Lower leg skin (tissue), 4 donors: ENCODE results near the gene PDSS2. TPM values are rescaled to one million over a fixed set of nuclear protein-coding genes. Genes with fewer than 3 reads are reported as not detected.
"Not testable (repeated sequence)": the region's sequence is repeated elsewhere in the genome, so short reads cannot be mapped to it uniquely, and the experiment has no call there.

Experiments used
- DNase-seq, 2 donors: peaks; one replicate each; pipeline ENCODE4 v3.0.0-alpha.2; 2019; ENCODE audit warnings: low spot score in 2 of 2
- H3K4me3 ChIP-seq: fragments of 200-600 bp; sonication (generic); 2 replicates; pipeline ENCODE4 v1.5.1; 2017; ENCODE audit warnings: mild to moderate bottlenecking, low read depth; ENCODE audit not compliant: poor library complexity, severe bottlenecking
- POLR2A ChIP-seq, 2 donors: fragments of 450-650 bp; IDR thresholded peaks; one replicate each; pipeline ENCODE4 v1.6.1; 2016 to 2017; ENCODE audit warnings: antibody characterized with exemption in 2 of 2, mild to moderate bottlenecking in 1 of 2, moderate library complexity in 1 of 2
- WGBS, 2 donors: methylation state at CpG; one replicate each; pipeline ENCODE4 v1.1.5; 2018; 5-methylcytosine and 5-hydroxymethylcytosine counted together
- intact Hi-C: fragments of 100-400 bp; cut with DNase I; formaldehyde crosslinking; loops from one replicate; pipeline ENCODE4 v1.15.0; 2023; ENCODE audit warnings: low total_unique reads
- total RNA-seq, 4 donors: library from RNA; depleted of rRNA; stranded (reverse); fragments of >200 nt; gene quantifications; one replicate each; pipeline ENCODE4 v1.1.0, GENCODE V29; 2016
- TF ChIP-seq, protein P1 (sequence below), 3 donors: fragments of 450-650 bp; IDR thresholded peaks; one replicate each; pipeline ENCODE4 v1.5.1; 2016; ENCODE audit warnings: antibody characterized with exemption in 3 of 3, mild to moderate bottlenecking in 3 of 3, moderate library complexity in 2 of 3

Gene PDSS2
- total RNA-seq, 4 donors from 2014 or later, result 6.9 to 14.8 (median 11.4) TPM

GRCh38 chr6:107173779-107174178, 285.6 kb downstream of the PDSS2 start:
- DNase-seq, result no peak
- no peak overlapping the region for H3K4me3 ChIP-seq
- intact Hi-C loops, result no loop called here
- TF ChIP-seq, protein P1, sequence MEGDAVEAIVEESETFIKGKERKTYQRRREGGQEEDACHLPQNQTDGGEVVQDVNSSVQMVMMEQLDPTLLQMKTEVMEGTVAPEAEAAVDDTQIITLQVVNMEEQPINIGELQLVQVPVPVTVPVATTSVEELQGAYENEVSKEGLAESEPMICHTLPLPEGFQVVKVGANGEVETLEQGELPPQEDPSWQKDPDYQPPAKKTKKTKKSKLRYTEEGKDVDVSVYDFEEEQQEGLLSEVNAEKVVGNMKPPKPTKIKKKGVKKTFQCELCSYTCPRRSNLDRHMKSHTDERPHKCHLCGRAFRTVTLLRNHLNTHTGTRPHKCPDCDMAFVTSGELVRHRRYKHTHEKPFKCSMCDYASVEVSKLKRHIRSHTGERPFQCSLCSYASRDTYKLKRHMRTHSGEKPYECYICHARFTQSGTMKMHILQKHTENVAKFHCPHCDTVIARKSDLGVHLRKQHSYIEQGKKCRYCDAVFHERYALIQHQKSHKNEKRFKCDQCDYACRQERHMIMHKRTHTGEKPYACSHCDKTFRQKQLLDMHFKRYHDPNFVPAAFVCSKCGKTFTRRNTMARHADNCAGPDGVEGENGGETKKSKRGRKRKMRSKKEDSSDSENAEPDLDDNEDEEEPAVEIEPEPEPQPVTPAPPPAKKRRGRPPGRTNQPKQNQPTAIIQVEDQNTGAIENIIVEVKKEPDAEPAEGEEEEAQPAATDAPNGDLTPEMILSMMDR (IDR thresholded peaks at IDR 0.05), result no peak
- no peak for TF ChIP-seq POLR2A (IDR thresholded peaks at IDR 0.05)
- WGBS, 2 donors, result 84 to 88% methylated on average over 3 of the region's 3 CpGs

- TF ChIP-seq, protein P1 (IDR thresholded peaks at IDR 0.05), result no peak
- TF ChIP-seq POLR2A (IDR thresholded peaks at IDR 0.05), result no peak
- no peak overlapping the region for H3K4me3 ChIP-seq
- intact Hi-C loops, result no loop called here
- WGBS, 2 donors, result 87 to 97% methylated on average over 5 of the region's 5 CpGs
- DNase-seq, result no peak
These were observed 287.9 kb downstream of the PDSS2 start for GRCh38 chr6:107171513-107171912.

DNA sequence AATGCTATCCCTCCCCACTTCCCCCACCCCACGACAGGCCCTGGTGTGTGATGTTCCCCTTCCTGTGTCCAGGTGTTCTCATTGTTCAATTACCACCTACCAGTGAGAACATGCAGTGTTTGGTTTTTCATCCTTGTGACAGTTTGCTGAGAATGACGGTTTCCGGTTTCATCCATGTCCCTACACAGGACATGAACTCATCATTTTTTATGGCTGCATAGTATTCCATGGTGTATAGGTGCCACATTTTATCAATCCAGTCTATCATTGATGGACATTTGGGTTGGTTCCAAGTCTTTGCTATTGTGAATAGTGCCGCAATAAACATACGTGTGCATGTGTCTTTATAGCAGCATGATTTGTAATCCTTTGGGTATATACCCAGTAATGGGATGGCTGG, 295.1 kb downstream of the PDSS2 start:
- 94 to 95% methylated on average over 5 of the region's 5 CpGs for WGBS, 2 donors
- DNase-seq, H3K4me3 ChIP-seq, intact Hi-C loops: not testable (repeated sequence)

DNA sequence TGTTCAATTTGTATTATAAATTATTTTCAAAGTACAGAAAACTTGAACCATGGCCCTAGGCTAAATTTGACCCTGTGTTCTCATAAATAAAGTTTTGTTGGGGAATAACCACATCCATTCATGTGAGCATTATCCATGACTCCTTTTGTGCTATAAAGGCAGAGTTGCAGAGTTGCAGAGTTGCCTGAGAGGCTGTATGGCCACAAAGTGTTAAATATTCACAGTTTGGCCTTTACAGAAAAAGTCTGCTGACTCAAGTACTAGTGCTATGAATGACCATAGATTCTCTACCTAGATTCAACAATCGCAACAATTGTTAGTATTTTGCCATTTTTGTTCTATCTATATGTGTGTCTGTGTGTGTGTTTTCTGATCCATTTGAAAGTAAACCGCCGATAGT, 297.8 kb downstream of the PDSS2 start:
- 91 to 94% methylated on average over 3 of the region's 3 CpGs for WGBS, 2 donors
- intact Hi-C loops, result no loop called here
- no peak overlapping the region for H3K4me3 ChIP-seq

GRCh38 chr6:107156617-107157016, 302.7 kb downstream of the PDSS2 start:
- TF ChIP-seq, protein P1 (IDR thresholded peaks at IDR 0.05), result no peak
- no peak for TF ChIP-seq POLR2A (IDR thresholded peaks at IDR 0.05)
- no peak for DNase-seq
- 70 to 76% methylated on average over 2 of the region's 2 CpGs for WGBS, 2 donors
- intact Hi-C loops, result no loop called here
- no peak overlapping the region for H3K4me3 ChIP-seq

More for the DNA sequence above, 297.8 kb downstream of the PDSS2 start:
- TF ChIP-seq, protein P1 (IDR thresholded peaks at IDR 0.05), result no peak
- TF ChIP-seq POLR2A (IDR thresholded peaks at IDR 0.05), result no peak
- no peak for DNase-seq

GRCh38 chr6:107154801-107155160, 304.6 kb downstream of the PDSS2 start:
- WGBS, 2 donors, result 83 to 87% methylated on average over 2 of the region's 2 CpGs
- TF ChIP-seq, protein P1 (IDR thresholded peaks at IDR 0.05), result no peak
- no peak for TF ChIP-seq POLR2A (IDR thresholded peaks at IDR 0.05)
- intact Hi-C loops, result no loop called here
- no peak for DNase-seq
- H3K4me3 ChIP-seq, result no peak overlapping the region
